LNCaP clone FGC (cell line): ENCODE data around the gene MICALL1.

Source experiments
- DNase-seq: peaks from one replicate; pipeline ENCODE4 v3.0.0-alpha.2; 2011; ENCODE audit warnings: low read depth
- H3K4me3 ChIP-seq: 2 replicates; pipeline ENCODE4 v1.5.1; 2011; ENCODE audit warnings: mild to moderate bottlenecking, low read depth, low read length, control low read depth
- TF ChIP-seq, protein P1 (sequence below): IDR thresholded peaks from 2 replicates; pipeline ENCODE4 v1.5.1; 2012; ENCODE audit warnings: mild to moderate bottlenecking; ENCODE audit not compliant: control insufficient read depth, insufficient read depth; ENCODE audit errors: extremely low read depth

MICALL1 gene

DNA sequence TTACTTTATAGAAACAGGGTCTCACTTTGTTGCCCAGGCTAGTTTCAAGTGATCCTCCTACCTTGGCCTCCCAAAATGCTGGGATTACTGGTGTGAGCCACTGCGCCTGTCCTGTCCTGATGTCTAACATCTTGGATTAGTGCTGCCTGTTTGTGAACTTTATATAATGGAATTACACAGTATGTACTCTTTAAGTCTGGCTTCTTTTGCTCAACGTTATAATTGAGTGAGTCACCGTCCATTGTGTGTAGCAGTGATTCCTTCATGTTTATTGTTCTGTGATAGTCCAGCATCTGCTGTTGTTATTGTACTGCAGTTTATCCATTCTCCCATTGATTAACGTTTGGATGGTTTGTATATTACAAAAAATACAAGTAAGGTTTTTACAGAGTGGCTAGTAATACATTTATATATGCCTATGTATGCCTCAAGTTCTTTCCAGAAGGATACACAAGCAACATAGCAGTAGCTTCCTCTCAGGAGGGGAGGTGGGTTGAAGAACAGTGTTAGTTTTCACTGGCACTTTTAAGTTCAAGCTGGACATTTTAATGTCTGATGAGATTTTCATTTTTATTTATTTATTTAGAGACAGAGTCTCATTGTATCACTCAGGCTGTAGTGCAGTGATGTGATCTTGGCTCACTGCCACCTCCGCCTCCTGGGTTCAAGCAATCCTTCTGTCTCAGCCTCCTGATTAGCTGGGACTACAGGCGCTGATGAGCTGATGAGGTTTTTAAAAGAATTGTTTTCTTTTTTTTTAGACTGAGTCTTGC is 25.2 kb upstream of the MICALL1 start:
- no peak for DNase-seq
- H3K4me3 ChIP-seq = no peak overlapping the region
- TF ChIP-seq, protein P1, sequence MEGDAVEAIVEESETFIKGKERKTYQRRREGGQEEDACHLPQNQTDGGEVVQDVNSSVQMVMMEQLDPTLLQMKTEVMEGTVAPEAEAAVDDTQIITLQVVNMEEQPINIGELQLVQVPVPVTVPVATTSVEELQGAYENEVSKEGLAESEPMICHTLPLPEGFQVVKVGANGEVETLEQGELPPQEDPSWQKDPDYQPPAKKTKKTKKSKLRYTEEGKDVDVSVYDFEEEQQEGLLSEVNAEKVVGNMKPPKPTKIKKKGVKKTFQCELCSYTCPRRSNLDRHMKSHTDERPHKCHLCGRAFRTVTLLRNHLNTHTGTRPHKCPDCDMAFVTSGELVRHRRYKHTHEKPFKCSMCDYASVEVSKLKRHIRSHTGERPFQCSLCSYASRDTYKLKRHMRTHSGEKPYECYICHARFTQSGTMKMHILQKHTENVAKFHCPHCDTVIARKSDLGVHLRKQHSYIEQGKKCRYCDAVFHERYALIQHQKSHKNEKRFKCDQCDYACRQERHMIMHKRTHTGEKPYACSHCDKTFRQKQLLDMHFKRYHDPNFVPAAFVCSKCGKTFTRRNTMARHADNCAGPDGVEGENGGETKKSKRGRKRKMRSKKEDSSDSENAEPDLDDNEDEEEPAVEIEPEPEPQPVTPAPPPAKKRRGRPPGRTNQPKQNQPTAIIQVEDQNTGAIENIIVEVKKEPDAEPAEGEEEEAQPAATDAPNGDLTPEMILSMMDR = no peak

DNA sequence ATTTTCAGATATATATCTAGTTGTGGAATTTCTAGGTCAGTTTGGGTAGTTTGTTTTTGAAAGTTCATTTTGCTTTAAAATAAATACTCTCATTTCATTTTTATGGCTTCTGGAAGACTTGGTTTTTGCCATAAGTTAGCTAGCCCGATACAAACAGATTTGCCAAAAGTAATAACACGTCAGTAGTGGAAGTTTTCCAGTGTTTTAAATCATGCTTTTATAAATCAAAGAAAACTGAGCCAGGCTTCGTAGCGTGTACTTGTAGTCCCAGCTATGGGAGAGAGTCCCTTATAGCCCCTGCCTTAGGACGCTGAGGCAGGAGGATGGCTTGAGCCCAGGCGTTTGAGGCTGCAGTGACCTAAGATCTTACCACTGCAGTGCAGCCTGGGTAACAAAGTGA is 21.7 kb upstream of the MICALL1 start:
- TF ChIP-seq, protein P1 = no peak
- no peak overlapping the region for H3K4me3 ChIP-seq
- no peak for DNase-seq

DNA sequence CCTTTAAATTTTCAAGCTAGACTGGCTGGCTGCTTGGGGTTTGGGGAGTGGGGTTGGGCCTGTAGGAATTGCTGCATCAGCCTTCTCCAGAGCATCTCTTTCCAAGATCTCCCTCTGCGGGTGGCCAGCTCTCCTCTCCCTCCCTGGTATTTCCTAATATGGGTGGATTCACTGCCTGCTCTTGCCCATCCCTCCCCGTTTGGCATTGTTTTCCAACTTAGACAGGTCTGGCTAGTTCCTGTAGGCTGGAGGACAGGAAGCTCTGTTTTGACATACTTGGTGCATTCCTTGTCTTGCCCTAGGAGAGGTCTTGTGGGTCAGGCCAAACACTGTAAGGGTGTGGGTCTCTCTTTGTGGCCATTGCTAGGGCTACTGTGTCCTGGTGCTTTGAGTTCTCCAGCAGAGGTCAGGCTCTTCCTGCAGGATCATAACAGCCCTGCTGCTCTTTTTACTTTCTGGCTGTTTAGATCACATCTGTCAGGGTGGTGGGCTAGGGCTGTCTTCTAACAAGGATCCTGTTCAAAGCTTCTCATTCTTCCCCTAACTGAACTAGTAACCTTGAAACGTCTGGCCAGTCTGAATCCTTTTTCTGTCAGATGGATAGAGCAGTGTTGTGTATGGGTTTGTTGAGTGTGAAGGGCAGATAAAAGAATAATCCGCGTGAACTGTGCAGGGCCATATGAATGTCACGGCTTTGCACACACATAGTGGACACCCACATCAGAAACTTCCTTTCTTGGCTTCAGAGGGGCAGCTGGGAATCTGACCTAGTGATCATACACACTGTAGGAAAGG is 18.3 kb upstream of the MICALL1 start:
- TF ChIP-seq, protein P1 = peak; percentile 41
- peak; percentile 96 for DNase-seq
- H3K4me3 ChIP-seq = peak overlapping the region; percentile 8; the same call in 1 of the 2 replicates

DNA sequence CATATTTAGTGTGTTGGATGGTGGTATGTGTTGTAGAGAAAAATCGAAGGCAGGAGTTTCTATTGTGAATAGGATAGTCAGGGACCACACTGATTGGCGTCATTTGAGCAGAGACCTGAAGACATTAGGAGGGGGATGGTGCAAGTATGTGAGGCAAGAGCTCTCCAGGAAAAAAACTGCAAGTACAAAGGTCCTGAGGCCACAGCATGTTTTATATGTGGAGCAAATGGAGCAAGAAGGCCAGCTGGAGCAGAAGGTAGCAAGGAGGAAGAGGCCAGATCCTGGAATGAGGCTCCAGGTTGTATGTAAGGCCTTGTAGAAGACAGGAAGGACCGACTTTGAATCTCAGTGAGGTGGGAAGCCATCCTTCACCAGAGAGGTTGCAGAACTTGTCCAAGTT is 14.2 kb upstream of the MICALL1 start:
- DNase-seq = no peak
- TF ChIP-seq, protein P1 = no peak
- no peak overlapping the region for H3K4me3 ChIP-seq

DNA sequence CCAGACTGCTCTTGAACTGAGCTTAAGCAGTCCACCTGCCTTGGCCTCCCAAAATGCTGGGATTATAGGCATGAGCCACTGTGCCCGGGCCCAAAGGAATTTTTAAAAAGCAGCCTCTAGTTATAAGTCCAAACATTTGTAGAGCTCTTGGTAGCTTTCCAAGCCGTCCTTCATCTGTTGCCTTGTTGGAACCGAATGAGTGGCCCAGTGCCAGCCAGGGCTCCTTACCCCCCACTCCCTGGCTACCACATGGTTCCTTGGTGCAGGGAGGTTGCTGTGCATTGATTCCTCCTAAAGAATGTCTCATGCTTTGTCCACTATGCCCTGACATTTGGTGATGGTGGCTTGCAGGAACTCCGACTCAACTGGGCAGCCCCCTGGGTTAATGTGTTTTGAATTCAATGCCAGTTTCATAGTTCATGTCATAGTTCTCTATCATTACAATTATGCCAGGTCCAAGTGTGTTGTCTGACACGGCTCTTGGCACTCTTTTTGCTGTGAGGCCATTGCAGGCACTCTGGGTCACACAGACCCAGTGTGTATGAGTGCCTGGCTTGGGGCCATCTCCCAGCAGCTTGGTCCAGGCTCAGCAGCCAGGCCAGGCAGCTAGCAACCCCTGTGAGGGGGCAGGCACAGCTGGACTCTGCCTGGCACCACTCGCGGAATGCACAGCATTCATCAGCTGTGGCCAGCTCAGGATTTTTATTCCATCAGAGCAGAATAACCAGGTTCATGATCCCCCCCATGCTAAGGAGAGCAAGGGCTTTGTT is 13.3 kb upstream of the MICALL1 start:
- TF ChIP-seq, protein P1 = no peak
- DNase-seq = no peak
- H3K4me3 ChIP-seq = no peak overlapping the region

DNA sequence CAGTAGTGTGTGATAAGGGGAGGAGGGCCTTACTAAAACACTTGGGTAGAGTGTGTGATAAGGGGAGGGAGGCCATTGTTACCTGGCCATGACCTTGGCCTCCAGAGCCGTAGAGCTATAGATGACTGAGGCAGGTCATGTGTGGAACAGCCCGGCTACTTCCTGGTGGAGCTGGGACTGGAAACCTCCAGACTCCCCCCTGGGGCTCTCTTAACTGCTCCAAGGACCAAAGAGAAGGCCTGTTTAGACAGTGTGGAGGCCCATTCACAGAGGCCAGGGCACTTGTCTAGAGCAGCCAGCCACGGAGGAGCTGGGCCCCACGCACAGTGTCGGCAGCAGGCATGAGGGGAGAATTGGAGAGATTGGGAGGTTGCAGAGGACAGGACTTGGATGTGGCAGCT is 12.5 kb upstream of the MICALL1 start:
- TF ChIP-seq, protein P1 = no peak
- H3K4me3 ChIP-seq = no peak overlapping the region
- no peak for DNase-seq
